Tibial artery (tissue), 4 donors: Measurements from ENCODE around the gene AHR.
A peak's percentile ranks its signal among the peaks of the same experiment; 100 is the strongest.

Source experiments
- DNase-seq, 2 donors: peaks; one replicate each; pipeline ENCODE4 v3.0.0-alpha.2; 2019
- H3K27ac ChIP-seq, 2 donors: fragments of 200-600 bp; sonication (generic) in 1 of 2; 1 replicate in 1 of 2; 2 replicates in 1 of 2; pipeline ENCODE4 v1.5.1; 2018 to 2019; ENCODE audit warnings: mild to moderate bottlenecking in 1 of 2
- H3K27me3 ChIP-seq, 2 donors: fragments of 200-600 bp; sonication (generic) in 1 of 2; one replicate each; pipeline versions ENCODE4 v1.5.1 to v1.6.0; 2016 to 2019
- H3K36me3 ChIP-seq, 3 donors: fragments of 200-600 bp; sonication (generic) in 2 of 3; one replicate each; pipeline ENCODE4 v1.5.1; 2016 to 2019; ENCODE audit warnings: mild to moderate bottlenecking in 2 of 3
- H3K4me1 ChIP-seq, 4 donors: fragments of 200-600 bp; sonication (generic) in 2 of 4; 1 replicate in 3 of 4; 2 replicates in 1 of 4; pipeline ENCODE4 v1.5.1; 2016 to 2019
- H3K4me3 ChIP-seq, 2 donors: fragments of 200-600 bp; sonication (generic) in 1 of 2; 1 replicate in 1 of 2; 2 replicates in 1 of 2; pipeline ENCODE4 v1.5.1; 2018 to 2019; ENCODE audit warnings: mild to moderate bottlenecking in 2 of 2
- H3K9me3 ChIP-seq, 3 donors: fragments of 200-600 bp; sonication (generic) in 1 of 3; one replicate each; pipeline ENCODE4 v1.5.1; 2016 to 2019
- CTCF ChIP-seq, 2 experiments: fragments of 200-600 bp in 1 of 2; fragments of 450-650 bp in 1 of 2; IDR thresholded peaks; one replicate each; pipeline ENCODE4 v1.5.1; 2017 to 2019; ENCODE audit warnings: antibody characterized with exemption in 2 of 2, mild to moderate bottlenecking in 1 of 2, moderate library complexity in 1 of 2
- intact Hi-C: fragments of 100-400 bp; cut with DNase I; formaldehyde crosslinking; loops from one replicate; pipeline ENCODE4 v1.15.0; 2023; ENCODE audit warnings: low total_unique reads

Gene AHR

GRCh38 chr7:17370901-17371585, 72.6 kb downstream of the AHR start:
- H3K36me3 ChIP-seq = no peaks in the 10 kb centered on the region
- H3K4me1 ChIP-seq = peaks cover 0 to 65% (median 36%) of the 10 kb centered on the region in 4 donors
- no peak for TF ChIP-seq CTCF (IDR thresholded peaks at IDR 0.05)
- intact Hi-C loops = no loop called here
- peak overlapping the region; percentile 4 to 53 for H3K27ac ChIP-seq
- H3K27me3 ChIP-seq = no peaks in the 10 kb centered on the region
- H3K9me3 ChIP-seq = no peaks in the 10 kb centered on the region
- no peak for DNase-seq
- H3K4me3 ChIP-seq = no peak overlapping the region

GRCh38 chr7:17371671-17372524, 73.4 kb downstream of the AHR start:
- Histone ChIP-seq H3K9me3 (no peaks in the 10 kb centered on the region), H3K27me3 (no peaks in the 10 kb centered on the region), H3K27ac (peak overlapping the region; percentile 39 to 53), H3K36me3 (no peaks in the 10 kb centered on the region), H3K4me1 (peaks cover 0 to 71% (median 36%) of the 10 kb centered on the region in 4 donors), H3K4me3 (no peak overlapping the region)
- intact Hi-C loops = no loop called here
- TF ChIP-seq CTCF (IDR thresholded peaks at IDR 0.05) = no peak
- no peak for DNase-seq

- Histone ChIP-seq H3K27ac (peak overlapping the region; percentile 4 to 44), H3K36me3 (no peaks in the 10 kb centered on the region), H3K27me3 (no peaks in the 10 kb centered on the region), H3K9me3 (no peaks in the 10 kb centered on the region), H3K4me1 (peaks cover 0 to 68% (median 34%) of the 10 kb centered on the region in 4 donors), H3K4me3 (no peak overlapping the region)
- DNase-seq = no peak
- TF ChIP-seq CTCF (IDR thresholded peaks at IDR 0.05) = no peak
- intact Hi-C loops = no loop called here
Observed at GRCh38 chr7:17374157-17374556, 75.7 kb downstream of the AHR start.

- TF ChIP-seq CTCF (IDR thresholded peaks at IDR 0.05) = no peak
- no peak for DNase-seq
Observed at GRCh38 chr7:17374654-17375053, 76.2 kb downstream of the AHR start.

GRCh38 chr7:17376595-17376994, 78.1 kb downstream of the AHR start:
- H3K27ac ChIP-seq = no peak overlapping the region
- TF ChIP-seq CTCF (IDR thresholded peaks at IDR 0.05) = no peak
- no peaks in the 10 kb centered on the region for H3K36me3 ChIP-seq
- no peaks in the 10 kb centered on the region for H3K9me3 ChIP-seq
- no peak overlapping the region for H3K4me3 ChIP-seq
- DNase-seq = no peak
- intact Hi-C loops = no loop called here
- H3K27me3 ChIP-seq = no peaks in the 10 kb centered on the region
- H3K4me1 ChIP-seq = peaks cover 0 to 43% (median 16%) of the 10 kb centered on the region in 4 donors

More at GRCh38 chr7:17374654-17375053, 76.2 kb downstream of the AHR start:
- Histone ChIP-seq H3K4me3 (no peak overlapping the region), H3K4me1 (peaks cover 0 to 63% (median 29%) of the 10 kb centered on the region in 4 donors), H3K36me3 (no peaks in the 10 kb centered on the region), H3K9me3 (no peaks in the 10 kb centered on the region), H3K27ac (peak overlapping the region; percentile 4 to 44), H3K27me3 (no peaks in the 10 kb centered on the region)
- intact Hi-C loops = no loop called here
